HG02678 (cell line): Measurements from ENCODE around the gene RBL2.
"Not testable (repeated sequence)": the region's sequence is repeated elsewhere in the genome, so short reads cannot be mapped to it uniquely, and the experiment has no call there.

Experiments
- ATAC-seq: cut with Tn5 transposase; IDR thresholded peaks from one replicate; pipeline ENCODE4 v1.9.1; 2021; ENCODE audit warnings: mild to moderate bottlenecking, moderate library complexity; ENCODE audit not compliant: unreplicated experiment

Gene RBL2, protein sequence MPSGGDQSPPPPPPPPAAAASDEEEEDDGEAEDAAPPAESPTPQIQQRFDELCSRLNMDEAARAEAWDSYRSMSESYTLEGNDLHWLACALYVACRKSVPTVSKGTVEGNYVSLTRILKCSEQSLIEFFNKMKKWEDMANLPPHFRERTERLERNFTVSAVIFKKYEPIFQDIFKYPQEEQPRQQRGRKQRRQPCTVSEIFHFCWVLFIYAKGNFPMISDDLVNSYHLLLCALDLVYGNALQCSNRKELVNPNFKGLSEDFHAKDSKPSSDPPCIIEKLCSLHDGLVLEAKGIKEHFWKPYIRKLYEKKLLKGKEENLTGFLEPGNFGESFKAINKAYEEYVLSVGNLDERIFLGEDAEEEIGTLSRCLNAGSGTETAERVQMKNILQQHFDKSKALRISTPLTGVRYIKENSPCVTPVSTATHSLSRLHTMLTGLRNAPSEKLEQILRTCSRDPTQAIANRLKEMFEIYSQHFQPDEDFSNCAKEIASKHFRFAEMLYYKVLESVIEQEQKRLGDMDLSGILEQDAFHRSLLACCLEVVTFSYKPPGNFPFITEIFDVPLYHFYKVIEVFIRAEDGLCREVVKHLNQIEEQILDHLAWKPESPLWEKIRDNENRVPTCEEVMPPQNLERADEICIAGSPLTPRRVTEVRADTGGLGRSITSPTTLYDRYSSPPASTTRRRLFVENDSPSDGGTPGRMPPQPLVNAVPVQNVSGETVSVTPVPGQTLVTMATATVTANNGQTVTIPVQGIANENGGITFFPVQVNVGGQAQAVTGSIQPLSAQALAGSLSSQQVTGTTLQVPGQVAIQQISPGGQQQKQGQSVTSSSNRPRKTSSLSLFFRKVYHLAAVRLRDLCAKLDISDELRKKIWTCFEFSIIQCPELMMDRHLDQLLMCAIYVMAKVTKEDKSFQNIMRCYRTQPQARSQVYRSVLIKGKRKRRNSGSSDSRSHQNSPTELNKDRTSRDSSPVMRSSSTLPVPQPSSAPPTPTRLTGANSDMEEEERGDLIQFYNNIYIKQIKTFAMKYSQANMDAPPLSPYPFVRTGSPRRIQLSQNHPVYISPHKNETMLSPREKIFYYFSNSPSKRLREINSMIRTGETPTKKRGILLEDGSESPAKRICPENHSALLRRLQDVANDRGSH

DNA sequence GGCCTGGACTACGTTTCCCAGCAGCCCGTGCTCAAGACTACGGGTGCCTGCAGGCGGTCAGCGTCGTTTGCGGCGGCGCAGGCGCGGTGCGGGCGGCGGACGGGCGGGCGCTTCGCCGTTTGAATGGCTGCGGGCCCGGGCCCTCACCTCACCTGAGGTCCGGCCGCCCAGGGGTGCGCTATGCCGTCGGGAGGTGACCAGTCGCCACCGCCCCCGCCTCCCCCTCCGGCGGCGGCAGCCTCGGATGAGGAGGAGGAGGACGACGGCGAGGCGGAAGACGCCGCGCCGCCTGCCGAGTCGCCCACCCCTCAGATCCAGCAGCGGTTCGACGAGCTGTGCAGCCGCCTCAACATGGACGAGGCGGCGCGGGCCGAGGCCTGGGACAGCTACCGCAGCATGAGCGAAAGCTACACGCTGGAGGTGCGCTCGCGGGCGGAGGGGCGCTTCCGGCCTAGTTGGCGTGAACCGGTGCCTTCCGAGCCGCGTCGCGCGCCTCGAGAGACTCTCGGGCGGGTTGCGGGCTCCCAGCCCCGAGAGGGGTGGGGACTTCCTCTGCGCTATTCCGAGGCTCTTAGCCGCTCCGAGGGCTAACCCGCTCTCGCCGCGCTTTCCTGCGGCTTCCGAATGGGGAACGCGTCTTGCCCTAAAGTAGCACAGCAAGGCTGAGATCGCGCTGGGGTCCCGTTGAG, at the start of gene RBL2:
RBL2 (plus strand) TSS at position 95 of the 689 bp plus-strand sequence; CDS start at position 181, 86 bp downstream.
- peak; percentile 72 for ATAC-seq

DNA sequence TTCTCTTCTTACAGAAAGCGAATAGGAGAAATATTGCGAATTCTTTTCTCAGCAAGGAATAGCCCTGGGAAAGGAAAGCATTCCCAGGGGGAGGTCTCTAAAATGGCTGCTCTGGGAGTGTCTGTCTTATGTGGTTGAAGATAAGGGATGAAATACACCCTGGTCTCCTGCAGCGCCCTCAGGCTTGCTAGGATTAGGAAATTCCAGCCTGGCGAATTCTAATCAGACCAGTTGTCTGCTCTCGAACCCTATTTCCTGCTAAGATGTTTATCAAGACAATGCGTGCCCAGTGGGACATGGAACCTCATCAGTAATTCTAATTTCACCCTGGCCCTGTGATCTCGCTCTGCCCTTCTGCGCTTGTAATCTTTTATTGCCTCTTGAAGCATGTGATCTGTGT, 49.7 kb upstream of the RBL2 start:
- ATAC-seq = not testable (repeated sequence)

DNA sequence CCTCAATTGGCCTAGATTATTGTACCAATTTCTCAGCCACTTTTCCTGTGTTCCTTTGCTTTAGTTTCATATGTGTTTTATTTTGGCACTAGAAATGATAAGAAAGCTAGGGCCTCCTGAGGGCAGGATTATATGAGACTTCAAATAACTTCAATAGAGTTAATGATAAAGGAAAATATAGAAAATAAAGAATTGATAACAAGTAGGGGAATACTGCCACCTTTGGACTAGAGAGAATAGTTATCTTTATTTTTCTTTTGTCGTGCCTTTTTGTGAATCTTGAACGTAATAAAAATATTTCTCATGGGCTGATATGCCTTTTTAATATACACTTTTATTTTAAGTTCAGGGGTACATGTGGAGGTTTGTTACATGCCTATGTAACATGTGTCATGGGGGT, 29.3 kb upstream of the RBL2 start:
- no peak for ATAC-seq

DNA sequence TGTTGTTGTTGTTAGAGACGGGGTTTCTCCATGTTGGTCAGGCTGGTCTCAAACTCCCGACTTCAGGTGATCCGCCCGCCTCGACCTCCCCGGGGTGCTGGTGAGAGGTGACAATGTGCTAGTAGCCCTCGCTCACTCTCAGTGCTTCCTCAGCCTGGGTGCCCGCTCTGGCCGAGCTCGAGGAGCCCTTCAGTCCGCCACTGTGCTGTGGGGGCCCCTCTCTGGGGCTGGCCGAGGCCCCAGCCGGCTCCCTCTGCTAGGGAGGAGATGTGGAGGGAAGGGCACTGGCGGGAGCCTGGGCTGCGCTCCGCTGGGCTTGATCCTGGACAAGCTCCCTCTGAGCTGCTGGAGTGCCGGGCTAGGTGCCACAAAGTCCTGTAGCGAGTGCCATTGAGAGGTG, 21.7 kb upstream of the RBL2 start:
- ATAC-seq = no peak

DNA sequence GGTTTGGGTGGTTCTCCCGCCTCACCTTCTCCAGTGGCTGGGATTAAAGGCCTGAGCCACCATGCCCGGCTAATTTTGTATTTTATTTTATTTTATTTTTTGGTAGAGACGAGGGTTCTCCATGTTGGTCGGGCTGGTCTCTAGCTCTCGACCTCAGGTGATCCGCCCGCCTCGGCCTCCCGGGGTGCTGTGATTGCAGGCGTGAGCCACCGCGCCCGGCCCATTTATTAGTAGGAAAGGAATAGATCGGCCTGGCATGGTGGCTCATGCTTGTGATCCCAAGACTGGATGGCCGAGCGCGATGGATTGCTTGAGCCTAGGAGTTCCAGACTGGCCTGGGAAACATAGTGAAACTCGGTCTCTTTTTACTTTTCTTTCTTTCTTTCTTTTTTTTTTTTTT, 20.4 kb upstream of the RBL2 start:
- ATAC-seq = no peak

DNA sequence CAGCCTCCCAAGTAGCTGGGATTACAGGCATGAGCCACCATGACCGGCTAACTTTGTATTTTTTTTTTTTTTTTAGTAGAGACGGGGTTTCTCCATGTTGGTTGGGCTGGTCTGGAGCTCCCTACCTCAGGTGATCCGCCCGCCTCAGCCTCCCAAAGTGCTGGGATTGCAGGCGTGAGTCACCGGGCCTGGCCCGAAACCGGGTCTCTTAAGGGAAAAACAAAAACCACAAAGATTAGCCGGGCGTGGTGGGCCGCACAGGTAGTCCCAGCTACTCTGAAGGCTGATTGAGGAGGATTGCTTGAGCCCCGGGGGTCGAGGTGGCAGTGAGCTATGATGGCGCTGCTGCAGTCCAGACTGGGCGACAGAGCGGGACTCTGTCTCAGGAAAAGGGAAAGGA, 19.9 kb upstream of the RBL2 start:
- no peak for ATAC-seq

DNA sequence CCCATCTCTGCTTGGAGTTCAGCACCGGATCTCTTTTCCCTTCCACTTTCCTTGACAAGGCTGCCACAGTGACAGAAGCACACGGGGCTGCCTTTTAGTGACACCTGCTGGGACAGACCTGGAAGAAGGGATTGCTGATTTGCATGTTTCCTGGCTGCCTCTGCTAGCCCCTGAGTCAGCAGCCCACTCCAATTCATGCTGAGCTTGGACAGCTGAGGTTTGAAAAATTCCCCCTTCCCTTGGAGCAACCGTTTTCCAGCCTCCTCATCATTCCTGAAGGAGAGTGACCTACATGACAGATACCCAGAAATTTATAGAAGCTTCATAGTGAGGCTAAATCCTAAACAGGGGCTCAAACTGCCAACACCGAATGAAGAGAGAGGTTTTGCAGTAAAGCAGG, 18.8 kb upstream of the RBL2 start:
- ATAC-seq = no peak

DNA sequence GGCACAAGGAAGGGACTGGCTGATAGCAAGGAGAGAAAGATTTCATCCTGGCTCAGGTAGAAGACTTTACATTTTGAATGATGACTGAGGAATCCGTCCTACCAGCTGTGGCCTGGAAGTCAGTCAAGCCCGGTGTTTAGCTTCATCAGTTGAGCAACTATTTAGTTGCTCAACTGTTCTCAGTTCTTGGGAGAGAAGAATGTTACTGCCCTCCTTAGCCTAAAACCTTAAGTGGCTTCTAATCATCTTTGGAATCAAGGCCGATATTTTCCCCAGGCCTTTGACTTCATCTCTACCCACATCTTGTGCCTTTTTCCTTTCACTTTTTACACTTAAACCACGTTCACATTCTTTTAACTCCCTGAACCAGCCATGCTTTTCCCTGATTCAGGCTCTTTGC, 17.3 kb upstream of the RBL2 start:
- no peak for ATAC-seq

DNA sequence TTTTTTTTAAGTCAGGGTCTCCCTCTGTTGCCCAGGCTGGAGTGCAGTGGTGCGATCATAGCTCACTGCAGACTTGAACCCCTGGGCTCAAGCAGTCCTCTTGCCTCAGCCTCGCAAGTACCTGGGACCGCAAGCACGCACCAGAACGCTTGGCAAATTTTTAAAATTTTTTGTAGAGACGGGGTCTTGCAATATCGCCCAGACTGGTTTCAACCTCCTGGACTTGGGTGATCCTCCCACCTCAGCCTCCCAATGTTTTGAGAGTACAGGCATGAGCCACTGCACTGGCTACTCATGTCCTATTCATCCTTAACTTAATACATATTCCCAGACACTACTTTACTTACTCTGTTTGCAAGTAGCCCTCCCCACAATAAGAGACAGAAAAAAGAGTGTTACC, 16.3 kb upstream of the RBL2 start:
- ATAC-seq = no peak

DNA sequence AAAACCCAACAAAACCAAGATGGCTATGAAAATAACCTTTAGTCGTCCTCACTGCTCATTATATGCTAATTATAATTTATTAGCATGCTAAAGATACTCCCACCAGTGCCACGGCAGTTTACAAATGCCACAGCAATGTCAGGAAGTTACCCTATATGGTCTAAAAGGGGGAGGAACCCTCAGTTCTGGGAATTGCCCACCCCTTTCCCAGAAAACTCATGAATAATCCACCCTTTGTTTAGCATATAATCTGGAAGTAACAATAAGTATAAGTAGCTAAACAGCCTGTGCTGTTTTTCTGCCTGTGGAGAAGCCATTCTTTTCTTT, 14.9 kb upstream of the RBL2 start:
- ATAC-seq = not testable (repeated sequence)

DNA sequence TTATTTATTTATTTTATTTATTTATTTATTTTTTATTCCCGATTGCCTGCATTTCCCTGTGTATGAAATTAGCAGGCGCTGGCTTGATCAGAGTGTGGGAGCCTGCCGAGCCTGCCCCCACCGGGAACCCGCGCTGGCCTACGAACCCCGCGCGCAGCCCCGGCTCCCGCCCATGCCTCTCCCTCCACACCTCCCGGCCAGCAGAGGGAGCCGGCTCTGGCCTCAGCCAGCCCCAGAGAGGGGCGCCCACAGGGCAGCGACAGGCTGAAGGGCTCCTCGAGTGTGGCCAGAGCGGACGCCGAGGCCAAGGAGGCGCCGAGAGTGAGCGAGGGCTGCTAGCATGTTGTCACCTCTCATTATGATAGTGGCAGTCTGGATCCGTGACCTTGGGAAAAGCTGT, 13.0 kb upstream of the RBL2 start:
- ATAC-seq = no peak

DNA sequence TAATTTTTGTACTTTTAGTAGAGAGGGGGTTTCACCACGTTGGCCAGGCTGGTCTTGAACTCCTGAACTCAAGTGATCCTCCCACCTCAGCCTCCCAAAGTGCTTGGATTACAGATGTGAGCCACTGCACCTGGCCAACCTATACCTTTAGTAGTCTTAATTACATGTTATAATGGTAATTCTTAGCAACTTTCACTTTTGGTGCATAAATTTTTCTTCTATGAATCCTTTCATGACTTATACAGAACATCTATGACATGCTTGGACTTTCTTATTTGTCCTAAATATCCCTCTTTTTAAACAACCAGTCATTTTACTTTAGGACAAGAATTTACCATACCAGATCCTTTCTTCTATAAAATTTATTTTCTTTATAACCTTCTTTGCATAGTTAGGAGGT, 10.3 kb upstream of the RBL2 start:
- ATAC-seq = not testable (repeated sequence)

DNA sequence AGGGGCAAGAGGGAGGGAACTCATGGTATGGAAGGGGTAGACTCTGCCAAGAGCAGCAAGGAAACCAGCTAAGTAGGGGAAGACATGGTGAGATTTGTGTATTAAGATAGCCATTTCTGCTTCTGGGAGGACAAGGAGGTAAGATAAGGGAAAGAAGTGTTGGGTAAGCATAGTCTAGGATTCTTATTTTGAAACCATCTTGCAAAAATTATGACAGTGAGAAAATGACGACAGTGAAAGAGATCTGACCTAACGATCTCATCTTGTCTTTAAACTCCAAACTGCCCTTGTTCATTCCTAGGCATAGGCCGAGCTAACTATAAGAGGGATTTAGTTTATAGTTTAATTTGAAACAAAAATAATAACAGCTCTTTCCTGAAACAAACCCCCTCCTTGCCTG, 5.6 kb upstream of the RBL2 start:
- ATAC-seq = no peak

DNA sequence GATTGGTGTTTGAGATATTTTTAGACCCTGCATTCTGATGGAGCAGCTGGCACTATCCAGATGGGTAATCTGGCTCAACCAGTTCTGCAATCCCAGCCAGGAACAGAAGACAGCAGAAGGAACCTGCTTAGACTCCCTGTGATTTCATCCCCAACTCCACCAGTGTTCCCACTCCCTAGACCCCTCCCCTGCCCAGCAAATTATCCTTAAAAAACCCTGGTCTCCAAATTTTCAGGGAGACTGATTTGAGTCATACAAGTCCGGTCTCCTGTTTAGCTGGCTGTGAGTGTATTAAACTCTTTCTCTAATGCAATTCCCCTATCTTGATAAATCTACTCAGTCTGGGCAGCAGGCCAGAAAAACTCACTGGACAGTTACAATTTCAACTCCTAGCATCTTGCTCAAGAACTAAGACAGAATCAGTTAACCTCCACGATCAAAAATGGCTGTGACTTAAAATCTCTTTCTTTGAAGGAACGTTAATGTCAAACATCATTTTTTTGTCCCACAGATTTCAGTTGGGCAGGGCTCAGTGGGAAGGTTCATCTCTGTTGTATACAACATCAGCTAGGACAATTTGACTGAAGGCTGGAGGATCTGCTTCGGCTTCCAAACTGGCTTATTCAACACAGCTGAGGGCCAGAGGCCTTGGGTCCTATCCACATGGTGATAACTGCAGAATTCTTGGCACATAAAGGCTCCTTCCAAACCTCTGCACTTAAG, 4.9 kb upstream of the RBL2 start:
- no peak for ATAC-seq

DNA sequence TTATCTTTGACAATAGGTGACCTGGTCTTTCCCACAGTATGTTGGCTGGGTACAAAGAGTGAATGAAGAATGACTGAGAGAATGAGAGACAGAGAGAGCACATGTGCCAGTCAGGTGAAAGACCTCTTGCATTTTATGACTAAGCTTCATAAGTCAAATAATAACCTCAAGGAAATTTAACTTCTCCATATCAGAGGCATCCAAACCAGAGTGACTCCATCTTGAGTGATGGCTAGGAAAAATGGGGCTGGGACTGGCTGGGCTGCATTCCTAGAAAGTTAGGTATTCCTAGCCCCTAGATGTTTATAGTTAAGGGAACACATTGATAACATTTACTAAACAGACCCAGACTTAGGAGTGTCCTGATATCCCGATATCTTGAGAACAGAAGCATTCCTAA, 3.9 kb upstream of the RBL2 start:
- no peak for ATAC-seq

DNA sequence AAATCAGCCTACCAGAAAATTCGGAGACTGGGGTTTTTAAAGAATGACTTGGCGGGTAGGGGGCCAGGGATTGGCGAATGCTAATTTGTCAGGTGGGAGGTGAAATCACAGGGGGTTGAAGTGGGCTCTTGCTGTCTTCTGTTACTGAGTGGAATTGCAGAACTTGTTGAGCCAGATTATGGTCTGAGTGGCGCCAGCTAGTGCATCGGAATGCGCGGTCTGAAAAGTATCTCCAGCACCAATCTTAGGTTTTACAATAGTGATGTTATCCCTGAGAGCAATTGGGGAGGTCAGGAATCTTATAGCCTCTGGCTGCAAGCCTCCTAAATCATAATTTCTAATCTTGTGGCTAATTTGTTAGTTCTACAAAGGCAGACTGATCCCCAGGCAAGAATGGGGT, 762 bp upstream of the RBL2 start:
- no peak for ATAC-seq

DNA sequence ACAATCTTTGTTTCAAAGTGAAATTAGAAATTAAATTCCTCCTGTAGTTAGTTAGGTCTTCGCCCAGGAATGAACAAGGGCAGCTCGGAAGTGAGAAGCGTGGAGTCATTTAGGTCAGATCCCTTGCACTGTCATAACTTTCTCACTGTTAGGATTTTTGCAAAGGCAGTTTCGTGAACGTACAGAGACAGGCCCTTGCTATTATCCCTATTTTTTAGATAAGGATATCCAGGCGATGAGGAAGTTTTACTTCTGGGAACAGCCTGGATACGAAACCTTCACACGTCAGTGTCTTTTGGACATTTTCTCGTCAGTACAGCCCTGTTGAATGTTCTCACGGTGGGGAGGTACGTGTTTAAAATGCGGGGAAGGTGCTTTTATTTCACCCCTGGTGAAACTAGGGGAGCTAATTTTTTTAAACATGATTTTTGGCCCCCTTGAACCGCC, 318 bp upstream of the RBL2 start:
- ATAC-seq = no peak

DNA sequence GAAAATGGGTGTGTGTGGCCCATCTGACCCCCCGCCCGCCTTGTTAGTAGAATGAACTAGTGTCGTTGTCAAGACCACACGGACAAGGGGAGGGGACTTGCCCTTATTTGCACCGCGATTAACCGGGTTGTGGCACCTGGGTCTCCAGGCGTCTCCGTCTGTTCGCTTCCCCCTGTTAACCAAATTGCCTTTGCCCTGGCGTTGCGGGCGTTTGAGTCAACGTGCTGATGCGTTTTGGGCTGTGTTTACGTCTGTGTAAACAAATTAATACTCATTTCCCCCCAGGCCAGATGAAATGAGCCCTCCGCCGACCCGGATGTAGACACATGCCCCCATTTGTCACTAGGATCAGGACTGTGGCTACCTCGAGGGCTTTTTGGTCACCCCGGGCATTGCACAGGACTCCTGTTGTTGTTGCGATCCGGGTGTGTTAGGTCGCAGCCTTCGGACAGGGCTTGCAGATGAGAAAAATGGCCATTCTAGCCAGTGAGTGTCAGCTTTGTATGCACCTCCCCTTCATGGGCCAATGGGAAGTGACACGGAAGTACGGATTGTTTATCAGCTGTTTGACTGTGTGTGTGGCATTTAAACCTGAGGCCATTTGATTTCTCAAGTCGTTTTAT, 906 bp downstream of the RBL2 start:
- peak; percentile 90 for ATAC-seq

DNA sequence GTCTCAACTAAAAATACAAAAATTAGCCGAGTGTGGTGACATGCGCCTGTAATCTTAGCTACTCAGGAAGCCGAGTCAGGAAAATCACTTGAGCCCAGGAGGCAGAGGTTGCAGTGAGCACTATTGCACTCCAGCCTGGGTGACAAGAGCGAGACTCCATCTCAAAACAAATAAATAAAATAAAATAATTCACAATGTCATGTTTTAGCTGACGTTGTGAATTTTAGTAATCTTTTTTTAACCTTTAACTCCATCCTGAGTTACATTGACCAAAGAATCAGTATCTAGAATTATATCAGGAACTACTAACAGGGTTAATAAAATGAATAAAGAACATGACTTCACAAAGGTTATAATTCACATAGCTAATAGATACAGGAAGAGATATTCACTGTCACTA, 5.9 kb downstream of the RBL2 start:
- no peak for ATAC-seq

DNA sequence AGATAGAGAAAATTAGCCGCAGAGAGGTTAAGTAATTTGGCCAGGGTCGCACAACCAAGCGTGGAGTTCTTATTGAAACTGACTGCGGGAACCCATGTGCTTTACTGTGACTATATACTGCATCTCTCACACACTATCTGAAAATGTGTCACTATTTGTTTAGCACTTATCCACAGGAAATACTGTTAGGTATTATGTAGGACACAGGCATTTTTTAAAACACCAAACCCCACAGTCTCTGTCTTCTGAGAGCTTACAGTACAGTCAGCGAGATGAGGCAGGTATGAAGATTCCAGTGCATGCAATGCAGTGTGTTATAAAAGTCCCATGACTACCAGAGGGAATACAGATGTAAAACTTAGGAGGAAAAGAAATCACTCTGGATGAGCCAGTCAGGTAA, 11.3 kb downstream of the RBL2 start:
- no peak for ATAC-seq
